Panc1 (cell line): Measurements from ENCODE around the gene TDRKH. TPM values are rescaled to one million over a fixed set of nuclear protein-coding genes. Genes with fewer than 3 reads are reported as not detected.

ENCODE experiments used
- ATAC-seq: fragments of 200-7000 bp; cut with Tn5 transposase; 2 replicates; pipeline ENCODE4 v1.9.1; 2020; ENCODE audit warnings: mild to moderate bottlenecking, moderate library complexity
- BruUV-seq: library from RNA; stranded (reverse); fragments of 400-500 nt; replicated peaks from 2 replicates; lab custom pipeline; 2021; lab: Mats Ljungman, UMichigan
- CTCF ChIA-PET: fragments of 300-600 bp; sonication (Branson Sonifier 250); formaldehyde crosslinking; loops from one replicate; lab custom pipeline; 2022; ENCODE audit warnings: antibody characterized with exemption; lab: Charles Lee
- POLR2A ChIA-PET: fragments of 300-600 bp; sonication (Branson Sonifier 250); formaldehyde crosslinking; loops from one replicate; lab custom pipeline; 2022; ENCODE audit warnings: antibody characterized with exemption; lab: Charles Lee
- DNase-seq: peaks from one replicate; pipeline ENCODE4 v3.0.0-alpha.2; 2010; ENCODE audit warnings: low read depth, low spot score
- H3K27ac ChIP-seq: 2 replicates; pipeline ENCODE4 v1.5.1; 2011; ENCODE audit warnings: mild to moderate bottlenecking, low read length, inconsistent platforms
- H3K27me3 ChIP-seq: fragments of 200-500 bp; sonication (Bioruptor generic); 2 replicates; pipeline ENCODE4 v1.6.0; 2014; ENCODE audit warnings: low read length, inconsistent platforms; ENCODE audit not compliant: control insufficient read depth, insufficient read depth
- H3K36me3 ChIP-seq: fragments of 200-500 bp; sonication (Bioruptor generic); 2 replicates; pipeline ENCODE4 v1.5.1; 2014; ENCODE audit warnings: inconsistent platforms, mild to moderate bottlenecking, low read length, moderate library complexity; ENCODE audit not compliant: control insufficient read depth, insufficient read depth
- H3K4me1 ChIP-seq: 2 replicates; pipeline ENCODE4 v1.5.1; 2011; ENCODE audit warnings: inconsistent platforms, mild to moderate bottlenecking, low read length, moderate library complexity; ENCODE audit not compliant: control insufficient read depth, insufficient read depth
- H3K4me3 ChIP-seq, 2 experiments: 2 replicates each; pipeline ENCODE4 v1.5.1; 2011 to 2012; ENCODE audit warnings: low read depth in 2 of 2, low read length in 2 of 2, mild to moderate bottlenecking in 2 of 2, inconsistent platforms in 1 of 2, moderate library complexity in 1 of 2
- H3K9me3 ChIP-seq: fragments of 200-500 bp; sonication (Bioruptor generic); 2 replicates; pipeline ENCODE4 v1.5.1; 2014; ENCODE audit warnings: low read depth, mild to moderate bottlenecking, inconsistent platforms, low read length, moderate library complexity; ENCODE audit not compliant: control insufficient read depth, insufficient read depth
- POLR2AphosphoS5 ChIP-seq: IDR thresholded peaks from 2 replicates; pipeline ENCODE4 v1.6.1; 2012; ENCODE audit warnings: mild to moderate bottlenecking, low read depth, low read length, moderate library complexity
- SIN3A ChIP-seq: IDR thresholded peaks from 2 replicates; pipeline ENCODE4 v1.6.1; 2012; ENCODE audit warnings: low read depth, mild to moderate bottlenecking, low read length, moderate library complexity, borderline replicate concordance; ENCODE audit not compliant: insufficient read depth
- TCF7L2 ChIP-seq: IDR thresholded peaks from 2 replicates; pipeline ENCODE4 v1.6.1; 2011; ENCODE audit warnings: mild to moderate bottlenecking, low read depth, low read length, inconsistent platforms
- in situ Hi-C: cut with HindIII; loops from 2 replicates; pipeline ENCODE4 v1.10.0; 2016; ENCODE audit warnings: low sequenced_read_pairs, low pct_unique_long_range_greater_than_20kb
- intact Hi-C: fragments of 100-400 bp; cut with micrococcal nuclease; formaldehyde crosslinking; loops from one replicate; pipeline ENCODE4 v1.10.0; 2022; ENCODE audit not compliant: unreplicated experiment
- total RNA-seq: library from RNA; stranded (reverse); gene quantifications from one replicate; pipeline ENCODE4 v1.2.1, GENCODE V29; 2021; ENCODE audit not compliant: unreplicated experiment
- TF ChIP-seq, protein P1 (sequence below): fragments of 450-650 bp; IDR thresholded peaks from 2 replicates; pipeline ENCODE4 v1.5.1; 2017; ENCODE audit warnings: mild to moderate bottlenecking
- TF ChIP-seq, protein P2 (sequence below), 2 experiments: IDR thresholded peaks; 2 replicates each; pipeline ENCODE4 v1.6.1; 2011 to 2012; ENCODE audit warnings: low read depth in 2 of 2, control low read depth in 1 of 2, low read length in 1 of 2, mild to moderate bottlenecking in 1 of 2, moderate library complexity in 1 of 2; ENCODE audit not compliant: insufficient read depth in 1 of 2

Gene TDRKH
- total RNA-seq, 1 experiment from 2014 or later, result 33.6 TPM

DNA sequence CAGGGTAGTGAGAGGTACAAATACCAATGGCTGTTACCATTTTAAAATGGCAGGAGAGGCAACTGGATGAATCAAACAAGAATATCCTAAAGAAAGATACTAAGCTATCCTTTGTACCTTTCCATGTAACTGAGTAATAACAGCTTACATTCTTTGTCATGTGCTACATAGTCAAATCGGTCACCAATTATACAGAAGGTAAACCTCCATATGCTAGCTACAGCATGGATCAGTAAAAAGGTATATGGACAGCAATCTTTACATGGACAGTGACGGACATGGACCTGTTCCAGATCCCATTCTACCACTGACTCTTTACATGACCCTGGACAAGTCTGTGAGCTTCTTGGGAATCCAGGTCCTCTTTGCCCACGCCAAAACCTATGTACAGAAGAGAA, 13.6 kb downstream of the TDRKH start:
- intact Hi-C loops, result no loop called here
- Histone ChIP-seq H3K27ac (no peak overlapping the region), H3K4me3 (no peak overlapping the region), H3K27me3 (no peaks in the 10 kb centered on the region), H3K4me1 (no peaks in the 10 kb centered on the region), H3K36me3 (no peaks in the 10 kb centered on the region; the same call in 1 of the 2 replicates), H3K9me3 (no peaks in the 10 kb centered on the region)
- ATAC-seq (no peak), DNase-seq (no peak)
- in situ Hi-C loops, result no loop called here
- POLR2A ChIA-PET, result interaction anchor here (0.6 kb wide), 2 partner anchors 406 to 515 kb away, joined by 6 to 7 read pairs; no protein-coding TSS in a partner anchor
- CTCF ChIA-PET, result no interaction called here
- TF ChIP-seq POLR2AphosphoS5, result no peak
- no TSS peak for BruUV-seq

DNA sequence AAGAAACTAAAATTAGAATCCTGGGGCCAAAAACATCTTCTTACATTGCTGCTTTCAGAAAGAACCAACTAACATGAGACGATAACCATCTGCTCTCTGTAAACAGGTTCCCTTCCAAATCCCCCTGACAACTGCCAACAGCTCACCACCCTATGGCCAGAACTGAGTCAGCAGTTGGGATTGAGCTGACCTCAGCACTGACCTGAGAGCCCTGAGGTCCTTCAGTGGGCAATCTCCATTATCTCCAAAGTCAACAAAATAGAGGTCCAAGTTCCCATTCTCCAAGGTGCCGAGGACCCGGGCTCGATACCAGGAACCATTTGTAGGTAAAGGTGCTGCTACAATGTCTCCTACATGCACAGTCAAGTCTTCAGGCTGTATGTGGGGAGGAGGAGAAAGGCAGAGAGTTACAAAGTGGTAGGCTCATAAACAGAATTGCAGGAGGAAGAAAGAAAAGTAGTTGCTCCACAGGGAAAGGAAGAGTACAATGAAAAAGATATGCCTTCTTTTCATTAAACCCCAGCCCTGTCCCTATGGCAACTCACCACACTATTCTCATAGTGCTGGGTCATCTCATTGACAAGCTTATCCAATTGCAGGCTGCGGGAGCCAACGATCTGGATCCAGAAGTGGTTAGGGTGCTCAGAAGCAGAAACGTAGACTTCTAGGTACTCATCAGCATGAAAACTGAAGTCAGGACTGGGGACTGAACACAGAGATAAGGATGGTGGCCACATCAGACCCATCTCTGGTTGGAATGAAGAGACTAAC, 14.2 kb downstream of the TDRKH start:
- ChIA-PET POLR2A (no interaction called here), CTCF (no interaction called here)
- TF ChIP-seq TCF7L2, result no peak
- no peak for TF ChIP-seq SIN3A
- TF ChIP-seq, protein P1, sequence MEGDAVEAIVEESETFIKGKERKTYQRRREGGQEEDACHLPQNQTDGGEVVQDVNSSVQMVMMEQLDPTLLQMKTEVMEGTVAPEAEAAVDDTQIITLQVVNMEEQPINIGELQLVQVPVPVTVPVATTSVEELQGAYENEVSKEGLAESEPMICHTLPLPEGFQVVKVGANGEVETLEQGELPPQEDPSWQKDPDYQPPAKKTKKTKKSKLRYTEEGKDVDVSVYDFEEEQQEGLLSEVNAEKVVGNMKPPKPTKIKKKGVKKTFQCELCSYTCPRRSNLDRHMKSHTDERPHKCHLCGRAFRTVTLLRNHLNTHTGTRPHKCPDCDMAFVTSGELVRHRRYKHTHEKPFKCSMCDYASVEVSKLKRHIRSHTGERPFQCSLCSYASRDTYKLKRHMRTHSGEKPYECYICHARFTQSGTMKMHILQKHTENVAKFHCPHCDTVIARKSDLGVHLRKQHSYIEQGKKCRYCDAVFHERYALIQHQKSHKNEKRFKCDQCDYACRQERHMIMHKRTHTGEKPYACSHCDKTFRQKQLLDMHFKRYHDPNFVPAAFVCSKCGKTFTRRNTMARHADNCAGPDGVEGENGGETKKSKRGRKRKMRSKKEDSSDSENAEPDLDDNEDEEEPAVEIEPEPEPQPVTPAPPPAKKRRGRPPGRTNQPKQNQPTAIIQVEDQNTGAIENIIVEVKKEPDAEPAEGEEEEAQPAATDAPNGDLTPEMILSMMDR, result no peak
- no peak for TF ChIP-seq POLR2AphosphoS5
- TF ChIP-seq, protein P2, sequence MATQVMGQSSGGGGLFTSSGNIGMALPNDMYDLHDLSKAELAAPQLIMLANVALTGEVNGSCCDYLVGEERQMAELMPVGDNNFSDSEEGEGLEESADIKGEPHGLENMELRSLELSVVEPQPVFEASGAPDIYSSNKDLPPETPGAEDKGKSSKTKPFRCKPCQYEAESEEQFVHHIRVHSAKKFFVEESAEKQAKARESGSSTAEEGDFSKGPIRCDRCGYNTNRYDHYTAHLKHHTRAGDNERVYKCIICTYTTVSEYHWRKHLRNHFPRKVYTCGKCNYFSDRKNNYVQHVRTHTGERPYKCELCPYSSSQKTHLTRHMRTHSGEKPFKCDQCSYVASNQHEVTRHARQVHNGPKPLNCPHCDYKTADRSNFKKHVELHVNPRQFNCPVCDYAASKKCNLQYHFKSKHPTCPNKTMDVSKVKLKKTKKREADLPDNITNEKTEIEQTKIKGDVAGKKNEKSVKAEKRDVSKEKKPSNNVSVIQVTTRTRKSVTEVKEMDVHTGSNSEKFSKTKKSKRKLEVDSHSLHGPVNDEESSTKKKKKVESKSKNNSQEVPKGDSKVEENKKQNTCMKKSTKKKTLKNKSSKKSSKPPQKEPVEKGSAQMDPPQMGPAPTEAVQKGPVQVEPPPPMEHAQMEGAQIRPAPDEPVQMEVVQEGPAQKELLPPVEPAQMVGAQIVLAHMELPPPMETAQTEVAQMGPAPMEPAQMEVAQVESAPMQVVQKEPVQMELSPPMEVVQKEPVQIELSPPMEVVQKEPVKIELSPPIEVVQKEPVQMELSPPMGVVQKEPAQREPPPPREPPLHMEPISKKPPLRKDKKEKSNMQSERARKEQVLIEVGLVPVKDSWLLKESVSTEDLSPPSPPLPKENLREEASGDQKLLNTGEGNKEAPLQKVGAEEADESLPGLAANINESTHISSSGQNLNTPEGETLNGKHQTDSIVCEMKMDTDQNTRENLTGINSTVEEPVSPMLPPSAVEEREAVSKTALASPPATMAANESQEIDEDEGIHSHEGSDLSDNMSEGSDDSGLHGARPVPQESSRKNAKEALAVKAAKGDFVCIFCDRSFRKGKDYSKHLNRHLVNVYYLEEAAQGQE (IDR thresholded peaks at IDR 0.05; ENCODE audit: insufficient read depth in 1 of 2, low read depth in 2 of 2, low read length in 1 of 2), result no peak
- no peak overlapping the region for H3K27ac ChIP-seq
- no peaks in the 10 kb centered on the region for H3K9me3 ChIP-seq
- DNase-seq (no peak), ATAC-seq (no peak)
- no peaks in the 10 kb centered on the region for H3K27me3 ChIP-seq
- in situ Hi-C loops (no loop called here), intact Hi-C loops (no loop called here)
- H3K4me3 ChIP-seq, result no peak overlapping the region
- no TSS peak for BruUV-seq
- H3K36me3 ChIP-seq, result no peaks in the 10 kb centered on the region
- no peaks in the 10 kb centered on the region for H3K4me1 ChIP-seq

DNA sequence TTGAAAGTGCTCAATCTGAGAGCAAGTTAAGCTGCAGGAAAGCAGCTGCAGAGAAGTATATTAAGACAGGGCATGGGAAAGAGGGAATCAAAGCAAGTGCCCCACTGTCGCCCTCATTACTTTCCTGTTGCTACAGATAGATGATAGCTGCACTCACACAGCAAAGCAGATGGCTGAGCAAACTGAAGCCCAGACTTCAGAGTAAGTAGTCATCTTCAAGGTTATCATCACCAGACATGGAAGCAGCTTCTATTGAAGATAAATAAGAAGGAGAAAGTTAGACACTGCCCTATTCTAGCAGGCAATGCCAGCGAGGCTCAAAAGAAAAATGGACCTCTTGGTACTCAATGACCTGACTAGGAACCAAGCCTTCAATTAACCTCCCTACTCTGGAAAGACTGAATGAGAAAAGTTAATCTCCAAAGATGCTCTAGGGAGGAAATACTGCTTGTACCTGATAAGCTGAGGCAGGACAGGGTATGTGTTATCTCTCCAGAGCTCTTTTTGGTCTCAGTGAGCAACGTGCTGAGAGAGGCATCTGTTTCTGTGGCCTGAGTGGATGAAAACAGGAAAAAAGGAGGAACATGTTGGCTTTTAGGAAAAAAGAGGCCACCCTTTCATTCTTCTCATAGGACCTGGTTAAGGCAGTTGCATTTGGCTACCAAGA, 15.9 kb downstream of the TDRKH start:
- H3K4me3 ChIP-seq, result no peak overlapping the region
- H3K36me3 ChIP-seq, result no peaks in the 10 kb centered on the region
- POLR2A ChIA-PET, result no interaction called here
- no peaks in the 10 kb centered on the region for H3K4me1 ChIP-seq
- no TSS peak for BruUV-seq
- no peak for ATAC-seq
- intact Hi-C loops (no loop called here), in situ Hi-C loops (no loop called here)
- no peak for DNase-seq
- TF ChIP-seq POLR2AphosphoS5 (no peak), TCF7L2 (no peak)
- TF ChIP-seq, protein P1, result no peak
- TF ChIP-seq, protein P2 (IDR thresholded peaks at IDR 0.05; ENCODE audit: insufficient read depth in 1 of 2, low read depth in 2 of 2, low read length in 1 of 2), result no peak
- no peak overlapping the region for H3K27ac ChIP-seq
- H3K27me3 ChIP-seq, result no peaks in the 10 kb centered on the region
- CTCF ChIA-PET, result no interaction called here
- H3K9me3 ChIP-seq, result no peaks in the 10 kb centered on the region
